Kidney (tissue), 14 donors: Measurements from ENCODE around the gene SHLD3. TPM values are rescaled to one million over a fixed set of nuclear protein-coding genes. Genes with fewer than 3 reads are reported as not detected.

Source experiments
- DNase-seq, 5 donors: peaks; one replicate each; pipeline ENCODE4 v3.0.0-alpha.2; 2013 to 2020
- FAIRE-seq: peaks from 2 replicates; lab custom pipeline; 2012; peaks lifted over from hg19 to GRCh38; lab: Jason Lieb, UNC
- H3K27ac ChIP-seq, 2 donors: one replicate each; pipeline ENCODE4 v1.7.0; 2013; ENCODE audit warnings: low read depth in 2 of 2, low read length in 2 of 2, inconsistent platforms in 1 of 2
- H3K27me3 ChIP-seq: one replicate; pipeline ENCODE4 v1.7.1; 2013; ENCODE audit warnings: low read length, inconsistent platforms; ENCODE audit not compliant: control insufficient read depth, insufficient read depth
- H3K36me3 ChIP-seq, 3 donors: one replicate each; pipeline versions ENCODE4 v1.7.0 to v1.7.1; 2013; ENCODE audit warnings: low read length in 3 of 3, control low read depth in 1 of 3, inconsistent platforms in 1 of 3; ENCODE audit not compliant: insufficient read depth in 3 of 3, control insufficient read depth in 2 of 3
- H3K4me1 ChIP-seq, 3 donors: one replicate each; pipeline versions ENCODE4 v1.7.0 to v1.7.1; 2013; ENCODE audit warnings: low read length in 3 of 3, inconsistent platforms in 1 of 3, low read depth in 1 of 3; ENCODE audit not compliant: control insufficient read depth in 2 of 3, insufficient read depth in 2 of 3
- H3K4me3 ChIP-seq, 3 donors: one replicate each; pipeline versions ENCODE4 v1.7.0 to v1.8.1; 2013; ENCODE audit warnings: low read length in 3 of 3, control low read depth in 1 of 3, inconsistent platforms in 1 of 3
- H3K9ac ChIP-seq, 3 donors: one replicate each; pipeline versions ENCODE4 v1.7.0 to v1.7.1; 2013; ENCODE audit warnings: low read length in 3 of 3, control low read depth in 1 of 3, inconsistent platforms in 1 of 3
- H3K9me3 ChIP-seq, 3 donors: one replicate each; pipeline versions ENCODE4 v1.7.0 to v1.7.1; 2013; ENCODE audit warnings: low read length in 3 of 3, control low read depth in 1 of 3, inconsistent platforms in 1 of 3; ENCODE audit not compliant: control insufficient read depth in 2 of 3, insufficient read depth in 1 of 3
- intact Hi-C: fragments of 100-400 bp; cut with DNase I; formaldehyde crosslinking; loops from one replicate; pipeline ENCODE4 v1.11.1; 2022
- polyA plus RNA-seq: library from polyadenylated mRNA; stranded (reverse); fragments of 350-450 nt; fragmentation: Illumina TruSeq; extraction: RNeasy Lipid Tissue Mini Kit (QIAGEN cat#74804); gene quantifications from one replicate; pipeline ENCODE4 v1.2.3, GENCODE V29; 2014; ENCODE audit warnings: low read depth, low replicate concordance; ENCODE audit not compliant: insufficient read depth
- total RNA-seq: library from RNA; stranded (reverse); fragmentation: NEBNext Ultra II Directional; extraction: Animal tissue kit (Norgen Biotek cat#: 25700); gene quantifications from one replicate; pipeline ENCODE4 v1.2.1, GENCODE V29; 2021
- TF ChIP-seq, protein P1 (sequence below): IDR thresholded peaks from 3 replicates; pipeline ENCODE4 v1.5.1; 2012; ENCODE audit warnings: mild to moderate bottlenecking, moderate library complexity, borderline replicate concordance; ENCODE audit not compliant: insufficient read depth; ENCODE audit errors: extremely low read depth
- donor health status: control.
- donor health status: control.
- donor health status: control.
- donor health status: control.
- donor health status: control.
- donor health status: DM: yes; HTN: yes; CAD: no.
- donor health status: Normal renal cell carcinoma (clear cell type).

Gene SHLD3
- total and polyA plus RNA-seq, 2 donors from 2014 or later, result 2.5 TPM

DNA sequence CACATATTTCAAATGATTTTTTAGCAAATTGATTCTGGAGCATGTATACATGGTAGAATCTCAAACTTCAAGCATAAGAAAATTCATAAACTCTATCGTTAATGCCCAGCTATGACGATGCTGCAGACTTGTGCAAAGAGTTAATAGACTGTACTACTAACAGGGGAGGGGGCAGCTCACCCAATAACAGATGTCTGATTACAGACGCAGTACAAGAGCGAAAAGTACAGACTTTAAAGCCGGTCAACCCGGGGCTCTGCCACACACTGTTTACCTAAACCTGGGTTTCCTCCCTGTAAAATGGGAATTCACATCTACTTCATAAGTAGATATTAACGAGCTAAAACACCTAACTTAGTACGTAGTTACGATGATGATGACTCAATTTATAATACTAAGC is 1.3 kb upstream of the SHLD3 start:
- Histone ChIP-seq H3K27ac (no peak overlapping the region), H3K27me3 (no peaks in the 10 kb centered on the region), H3K4me3 (peak overlapping the region; percentile 97 to 99 (median 98)), H3K9me3 (no peaks in the 10 kb centered on the region), H3K36me3 (no peaks in the 10 kb centered on the region), H3K9ac (peak overlapping the region; percentile 88 to 98 (median 90)), H3K4me1 (peaks cover 3 to 13% (median 10%) of the 10 kb centered on the region in 3 donors)
- FAIRE-seq, result no peak
- DNase-seq, result peak in 2 of 5 donors; percentile 9 to 13
- intact Hi-C loops, result no loop called here
- TF ChIP-seq, protein P1, sequence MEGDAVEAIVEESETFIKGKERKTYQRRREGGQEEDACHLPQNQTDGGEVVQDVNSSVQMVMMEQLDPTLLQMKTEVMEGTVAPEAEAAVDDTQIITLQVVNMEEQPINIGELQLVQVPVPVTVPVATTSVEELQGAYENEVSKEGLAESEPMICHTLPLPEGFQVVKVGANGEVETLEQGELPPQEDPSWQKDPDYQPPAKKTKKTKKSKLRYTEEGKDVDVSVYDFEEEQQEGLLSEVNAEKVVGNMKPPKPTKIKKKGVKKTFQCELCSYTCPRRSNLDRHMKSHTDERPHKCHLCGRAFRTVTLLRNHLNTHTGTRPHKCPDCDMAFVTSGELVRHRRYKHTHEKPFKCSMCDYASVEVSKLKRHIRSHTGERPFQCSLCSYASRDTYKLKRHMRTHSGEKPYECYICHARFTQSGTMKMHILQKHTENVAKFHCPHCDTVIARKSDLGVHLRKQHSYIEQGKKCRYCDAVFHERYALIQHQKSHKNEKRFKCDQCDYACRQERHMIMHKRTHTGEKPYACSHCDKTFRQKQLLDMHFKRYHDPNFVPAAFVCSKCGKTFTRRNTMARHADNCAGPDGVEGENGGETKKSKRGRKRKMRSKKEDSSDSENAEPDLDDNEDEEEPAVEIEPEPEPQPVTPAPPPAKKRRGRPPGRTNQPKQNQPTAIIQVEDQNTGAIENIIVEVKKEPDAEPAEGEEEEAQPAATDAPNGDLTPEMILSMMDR, result no peak

DNA sequence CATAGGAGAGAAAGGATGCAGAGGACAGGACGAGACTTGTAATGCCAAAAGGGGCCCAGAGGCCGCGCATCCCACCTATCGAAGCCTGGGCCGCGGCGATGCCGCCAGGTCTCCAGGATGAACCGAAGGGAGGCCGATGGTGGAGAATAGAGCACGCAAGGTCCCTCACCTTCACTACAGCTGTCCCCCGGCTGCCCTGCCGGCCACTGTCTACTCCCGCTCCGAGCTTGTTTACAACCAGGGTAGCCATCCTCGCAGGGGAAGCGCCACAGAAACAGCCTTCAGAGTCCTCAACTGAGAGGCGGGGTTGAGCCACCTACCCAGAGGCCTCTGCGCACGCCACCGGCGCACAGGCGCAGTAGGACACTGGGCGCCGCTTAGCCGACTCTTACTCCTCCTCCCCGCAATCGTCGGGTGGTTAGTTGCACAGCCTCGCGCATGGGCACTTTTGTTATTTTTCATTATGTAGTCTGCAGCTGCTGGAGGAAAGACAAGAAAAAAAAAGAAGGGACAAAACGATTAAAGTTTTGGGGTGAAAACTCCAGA is 729 bp upstream of the SHLD3 start, which contains the start of gene TRIM23:
Gene TRIM23, minus strand, starts transcription at position 309 of the 546 bp plus-strand sequence. Its CDS starts 59 bp downstream, at position 250.
- DNase-seq (peak; percentile 93 to 98 (median 97)), FAIRE-seq (no peak)
- H3K36me3 ChIP-seq, result no peaks in the 10 kb centered on the region
- intact Hi-C loops, result no loop called here
- H3K9ac ChIP-seq, result peak within 1 kb of the TSS; percentile 88 to 98 (median 90)
- H3K27ac ChIP-seq, result peak within 1 kb of the TSS; percentile 90 to 94
- H3K27me3 ChIP-seq, result no peaks in the 10 kb centered on the region
- H3K9me3 ChIP-seq, result no peaks in the 10 kb centered on the region
- H3K4me3 ChIP-seq, result peak within 1 kb of the TSS; percentile 97 to 99 (median 98)
- TF ChIP-seq, protein P1, result no peak
- H3K4me1 ChIP-seq, result peaks cover 3 to 13% (median 10%) of the 10 kb centered on the region in 3 donors

DNA sequence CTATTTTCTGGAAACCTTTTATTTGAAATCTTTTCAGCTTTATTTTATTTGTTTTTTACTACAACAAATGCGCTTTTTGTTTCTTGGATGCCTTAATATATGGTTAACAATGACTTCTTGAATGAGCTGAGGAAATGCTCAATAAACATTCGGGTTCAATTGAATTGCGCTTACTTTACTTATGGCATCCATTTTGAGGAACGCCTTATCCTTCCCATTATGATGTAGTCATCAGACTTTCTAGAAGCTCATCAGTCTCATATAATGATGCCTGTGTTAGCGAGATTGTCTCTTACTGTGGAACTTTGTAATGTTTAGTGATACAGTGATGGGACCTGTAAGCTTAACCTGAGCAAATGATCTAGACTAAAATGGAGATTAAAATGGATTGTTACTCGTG is 916 bp downstream of the SHLD3 start:
- TF ChIP-seq, protein P1, result no peak
- Histone ChIP-seq H3K9ac (peak overlapping the region in 2 of 3 donors; percentile 90 to 98), H3K4me3 (peak overlapping the region; percentile 97 to 99 (median 98)), H3K27ac (no peak overlapping the region), H3K9me3 (no peaks in the 10 kb centered on the region), H3K27me3 (no peaks in the 10 kb centered on the region), H3K36me3 (peaks cover 0 to 5% (median 0%) of the 10 kb centered on the region in 3 donors), H3K4me1 (peaks cover 3 to 13% (median 10%) of the 10 kb centered on the region in 3 donors)
- intact Hi-C loops, result no loop called here
- DNase-seq, result peak in 1 of 5 donors; percentile 11
- FAIRE-seq, result no peak
